ENCODE measurements around the gene FANCI.

GRCh38 chr15:89248584-89248983 is 4.8 kb downstream of the FANCI start:
- TF ChIP-seq POLR2A (IDR thresholded peaks at IDR 0.05) (no peak), CTCF (IDR thresholded peaks at IDR 0.05) (no peak)

Data from uterus (tissue), 2 donors.